Vagina (tissue), 2 donors: ENCODE results near the gene DST.

ENCODE experiments used
- CTCF ChIP-seq, 3 experiments: fragments of 450-650 bp in 2 of 3; fragments of 200-600 bp in 1 of 3; sonication (generic) in 1 of 3; IDR thresholded peaks; one replicate each; pipeline ENCODE4 v1.5.1; 2017 to 2019; ENCODE audit warnings: antibody characterized with exemption in 3 of 3, mild to moderate bottlenecking in 2 of 3, moderate library complexity in 2 of 3
- POLR2A ChIP-seq, 2 donors: fragments of 450-650 bp; IDR thresholded peaks; one replicate each; pipeline ENCODE4 v1.6.1; 2017; ENCODE audit warnings: antibody characterized with exemption in 2 of 2, mild to moderate bottlenecking in 2 of 2, moderate library complexity in 2 of 2
- POLR2AphosphoS5 ChIP-seq, 2 donors: sonication (generic); formaldehyde crosslinking; IDR thresholded peaks; one replicate each; pipeline ENCODE4 v1.9.0; 2017; ENCODE audit warnings: antibody characterized with exemption in 2 of 2, mild to moderate bottlenecking in 2 of 2, low read depth in 1 of 2; ENCODE audit not compliant: insufficient read depth in 1 of 2

GRCh38 chr6:56527934-56528333 is 114.8 kb downstream of the DST start:
- TF ChIP-seq CTCF (IDR thresholded peaks at IDR 0.05) = no peak
- no peak for TF ChIP-seq POLR2AphosphoS5 (IDR thresholded peaks at IDR 0.05; ENCODE audit: insufficient read depth in 1 of 2, low read depth in 1 of 2)
- TF ChIP-seq POLR2A (IDR thresholded peaks at IDR 0.05) = no peak
